Colonic mucosa (tissue), 4 donors: Measurements from ENCODE around the gene RABGGTA. TPM values are rescaled to one million over a fixed set of nuclear protein-coding genes. Genes with fewer than 3 reads are reported as not detected.

Experiments used
- DNase-seq: peaks from one replicate; pipeline ENCODE4 v3.0.0-alpha.2; 2020
- H3K27ac ChIP-seq: fragments of 200-600 bp; one replicate; pipeline ENCODE4 v1.8.0; 2021
- H3K27me3 ChIP-seq: fragments of 200-600 bp; one replicate; pipeline ENCODE4 v1.8.0; 2021
- H3K36me3 ChIP-seq: fragments of 200-600 bp; one replicate; pipeline ENCODE4 v1.8.0; 2021
- H3K4me1 ChIP-seq: fragments of 200-600 bp; one replicate; pipeline ENCODE4 v1.8.0; 2021; ENCODE audit warnings: mild to moderate bottlenecking
- H3K4me3 ChIP-seq: fragments of 200-600 bp; one replicate; pipeline ENCODE4 v1.8.0; 2021
- H3K9ac ChIP-seq, 2 donors: one replicate each; pipeline ENCODE4 v1.7.0; 2013; ENCODE audit warnings: control low read depth in 2 of 2, low read depth in 2 of 2, low read length in 2 of 2
- H3K9me3 ChIP-seq: fragments of 200-600 bp; one replicate; pipeline ENCODE4 v1.8.0; 2021
- intact Hi-C: fragments of 100-400 bp; cut with DNase I; formaldehyde crosslinking; loops from one replicate; pipeline ENCODE4 v1.14.1; 2022
- total RNA-seq, 2 donors: library from RNA; stranded (reverse); fragmentation: NEBNext Ultra II Directional in 1 of 2; extraction: Animal tissue kit (Norgen Biotek cat#: 25700) in 1 of 2; gene quantifications; one replicate each; pipeline ENCODE4 v1.2.1, GENCODE V29; 2021
- TF ChIP-seq, protein P1 (sequence below): fragments of 200-600 bp; IDR thresholded peaks from one replicate; pipeline ENCODE4 v1.8.0; 2022; ENCODE audit warnings: antibody characterized with exemption, mild to moderate bottlenecking
- donor health status: healthy.
- donor health status: DM: no; HTN: no; CAD: no.
- donor health status: DM: no; HTN: no; CAD: no.

Gene RABGGTA
- total RNA-seq, 2 donors from 2014 or later = 37.3 to 38.3 TPM

DNA sequence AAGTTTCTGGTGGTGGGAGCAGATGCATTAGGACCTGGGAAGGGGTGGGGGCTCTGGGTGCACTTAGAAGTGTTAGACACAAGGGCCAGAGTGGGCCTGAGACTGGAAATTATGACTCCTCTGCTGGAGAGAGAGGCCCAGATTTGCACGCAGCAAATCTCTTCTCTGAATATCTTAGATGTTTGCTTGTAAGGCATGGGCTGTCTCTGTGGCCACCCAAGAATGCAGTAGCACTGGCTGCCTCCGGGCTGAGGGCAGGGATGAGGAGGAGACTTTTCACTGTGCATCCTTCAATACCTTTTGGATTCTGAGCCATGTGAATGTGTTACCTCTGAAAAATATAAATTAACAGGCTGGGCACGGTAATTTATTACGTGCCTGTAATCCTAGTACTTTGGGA is 14.0 kb upstream of the RABGGTA start:
- H3K36me3 ChIP-seq = no peaks in the 10 kb centered on the region
- H3K27ac ChIP-seq = no peak overlapping the region
- no peak overlapping the region for H3K9ac ChIP-seq
- no peak overlapping the region for H3K4me3 ChIP-seq
- DNase-seq = no peak
- no peaks in the 10 kb centered on the region for H3K4me1 ChIP-seq
- H3K27me3 ChIP-seq = no peaks in the 10 kb centered on the region
- intact Hi-C loops = no loop called here
- TF ChIP-seq, protein P1, sequence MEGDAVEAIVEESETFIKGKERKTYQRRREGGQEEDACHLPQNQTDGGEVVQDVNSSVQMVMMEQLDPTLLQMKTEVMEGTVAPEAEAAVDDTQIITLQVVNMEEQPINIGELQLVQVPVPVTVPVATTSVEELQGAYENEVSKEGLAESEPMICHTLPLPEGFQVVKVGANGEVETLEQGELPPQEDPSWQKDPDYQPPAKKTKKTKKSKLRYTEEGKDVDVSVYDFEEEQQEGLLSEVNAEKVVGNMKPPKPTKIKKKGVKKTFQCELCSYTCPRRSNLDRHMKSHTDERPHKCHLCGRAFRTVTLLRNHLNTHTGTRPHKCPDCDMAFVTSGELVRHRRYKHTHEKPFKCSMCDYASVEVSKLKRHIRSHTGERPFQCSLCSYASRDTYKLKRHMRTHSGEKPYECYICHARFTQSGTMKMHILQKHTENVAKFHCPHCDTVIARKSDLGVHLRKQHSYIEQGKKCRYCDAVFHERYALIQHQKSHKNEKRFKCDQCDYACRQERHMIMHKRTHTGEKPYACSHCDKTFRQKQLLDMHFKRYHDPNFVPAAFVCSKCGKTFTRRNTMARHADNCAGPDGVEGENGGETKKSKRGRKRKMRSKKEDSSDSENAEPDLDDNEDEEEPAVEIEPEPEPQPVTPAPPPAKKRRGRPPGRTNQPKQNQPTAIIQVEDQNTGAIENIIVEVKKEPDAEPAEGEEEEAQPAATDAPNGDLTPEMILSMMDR = no peak
- no peaks in the 10 kb centered on the region for H3K9me3 ChIP-seq

DNA sequence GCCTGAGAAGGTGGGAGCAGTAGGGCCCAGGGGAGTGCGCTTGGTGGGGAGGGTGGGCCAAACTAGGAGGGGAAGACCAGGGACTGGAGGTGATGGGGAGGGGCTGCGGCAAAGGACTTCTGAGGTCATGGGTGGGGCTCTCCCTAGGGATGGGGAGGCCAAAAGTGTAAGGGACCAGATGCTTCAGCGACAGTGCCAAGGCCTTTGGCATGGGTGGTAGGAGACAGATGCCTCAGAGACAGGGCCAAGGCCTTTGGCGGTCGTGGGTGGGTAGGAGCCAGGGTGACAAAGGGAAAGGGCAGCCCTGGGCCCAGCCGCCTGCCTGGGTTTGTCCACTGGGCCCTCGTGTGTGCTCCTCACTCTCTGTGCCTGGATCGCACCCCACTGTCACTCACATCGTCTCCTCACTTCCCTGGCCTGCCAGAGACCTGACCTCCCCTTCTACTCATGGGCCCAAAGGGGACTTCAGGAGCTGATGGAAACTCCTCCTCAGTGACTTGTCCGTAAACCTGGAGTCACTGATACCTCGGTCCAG is 13.2 kb upstream of the RABGGTA start:
- no peak for DNase-seq
- Histone ChIP-seq H3K9me3 (no peaks in the 10 kb centered on the region), H3K4me3 (no peak overlapping the region), H3K9ac (no peak overlapping the region), H3K4me1 (no peaks in the 10 kb centered on the region), H3K36me3 (no peaks in the 10 kb centered on the region), H3K27me3 (no peaks in the 10 kb centered on the region), H3K27ac (no peak overlapping the region)
- intact Hi-C loops = no loop called here
- TF ChIP-seq, protein P1 = no peak

DNA sequence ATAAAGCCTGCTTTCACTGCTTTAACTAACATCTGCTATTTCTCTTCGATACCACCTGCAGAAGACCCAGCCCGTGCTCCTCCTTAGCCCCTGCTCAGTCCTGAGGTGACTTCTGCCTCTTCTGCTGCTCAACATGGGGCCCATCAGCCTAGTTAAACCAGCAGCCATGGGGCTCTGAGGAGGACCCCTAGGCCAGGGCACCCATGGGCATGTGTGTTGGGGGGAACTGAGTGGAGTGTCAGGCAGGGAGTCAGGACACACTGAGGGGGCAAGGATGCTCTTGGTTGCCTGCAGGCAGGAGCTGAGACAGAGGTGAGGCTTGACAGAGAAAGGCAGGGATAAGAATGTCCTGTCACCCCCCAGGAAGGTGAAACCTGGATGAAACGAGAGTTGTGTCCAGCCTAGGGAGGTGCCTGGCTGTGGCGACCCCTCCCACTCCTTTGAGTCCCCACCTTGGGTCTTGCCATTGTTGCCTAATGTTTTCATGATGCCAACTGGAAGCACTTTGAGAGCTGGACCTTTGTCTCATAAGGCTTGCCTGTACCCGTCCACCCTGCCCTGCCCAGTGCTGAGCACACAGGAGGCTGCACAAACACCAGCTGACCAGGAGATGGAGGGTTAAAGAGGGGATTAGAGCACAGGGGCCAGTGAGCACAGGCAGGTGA is 12.5 kb upstream of the RABGGTA start:
- no peaks in the 10 kb centered on the region for H3K36me3 ChIP-seq
- intact Hi-C loops = no loop called here
- H3K4me3 ChIP-seq = no peak overlapping the region
- no peaks in the 10 kb centered on the region for H3K4me1 ChIP-seq
- TF ChIP-seq, protein P1 = no peak
- no peaks in the 10 kb centered on the region for H3K9me3 ChIP-seq
- DNase-seq = no peak
- no peaks in the 10 kb centered on the region for H3K27me3 ChIP-seq
- H3K27ac ChIP-seq = no peak overlapping the region
- no peak overlapping the region for H3K9ac ChIP-seq

DNA sequence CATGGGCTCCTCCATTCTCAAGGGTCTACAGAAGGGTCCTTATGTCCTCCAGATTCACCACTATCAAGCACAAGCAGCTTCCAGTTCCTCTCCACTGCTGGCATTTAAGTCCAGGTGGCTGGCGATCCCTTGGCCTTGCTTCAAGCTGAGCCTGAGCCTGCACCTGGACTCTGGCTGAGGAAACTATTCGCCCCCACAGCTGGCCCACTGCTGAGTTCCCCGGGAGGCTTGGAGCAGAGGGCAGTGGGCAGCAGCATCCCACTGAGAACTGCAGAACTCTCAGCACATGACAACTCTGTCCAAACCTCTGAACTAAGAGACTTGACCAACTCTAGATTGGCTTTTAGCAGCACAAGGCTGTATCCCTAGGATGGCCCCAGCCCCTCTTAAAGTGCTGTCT is 11.3 kb upstream of the RABGGTA start:
- Histone ChIP-seq H3K9me3 (no peaks in the 10 kb centered on the region), H3K9ac (no peak overlapping the region), H3K27ac (no peak overlapping the region), H3K4me3 (no peak overlapping the region), H3K27me3 (no peaks in the 10 kb centered on the region), H3K36me3 (no peaks in the 10 kb centered on the region), H3K4me1 (no peaks in the 10 kb centered on the region)
- TF ChIP-seq, protein P1 = no peak
- intact Hi-C loops = no loop called here
- DNase-seq = no peak

DNA sequence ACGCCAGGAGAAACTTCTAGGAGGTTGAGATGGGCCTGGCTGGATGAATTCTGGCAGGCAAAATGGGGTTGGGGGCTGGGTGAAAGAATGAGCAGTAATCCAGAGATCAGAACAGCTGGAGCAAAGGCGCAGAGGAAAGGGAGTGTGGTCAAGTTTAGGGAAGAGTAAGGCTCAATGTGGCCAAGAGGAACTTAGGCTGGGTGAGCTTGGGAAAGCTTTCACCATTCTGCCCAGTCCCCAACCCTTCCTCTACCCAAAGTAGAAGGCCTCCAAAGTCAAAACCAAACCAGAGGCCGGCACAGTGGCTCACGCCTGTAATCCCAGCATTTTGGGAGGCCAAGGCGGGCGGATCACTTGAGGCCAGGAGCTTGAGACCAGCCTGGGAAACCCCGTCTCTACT is 10.2 kb upstream of the RABGGTA start:
- Histone ChIP-seq H3K27ac (no peak overlapping the region), H3K9me3 (no peaks in the 10 kb centered on the region), H3K4me1 (no peaks in the 10 kb centered on the region), H3K36me3 (no peaks in the 10 kb centered on the region), H3K9ac (no peak overlapping the region), H3K4me3 (no peak overlapping the region), H3K27me3 (no peaks in the 10 kb centered on the region)
- no peak for DNase-seq
- intact Hi-C loops = no loop called here
- TF ChIP-seq, protein P1 = no peak
